Stimulated activated naive CD8-positive, alpha-beta T cell treated with anti-CD3 and anti-CD28 coated beads, Interleukin-15, Interleukin-2, amounts not matched to agents 100 U/mL and 50 U/mL, for 24 hours (primary cell): Measurements from ENCODE around the gene MCF2L.

Experiments used
- ATAC-seq: fragments of 150-1000 bp; cut with Tn5 transposase; one replicate; pipeline ENCODE4 v1.10.0; 2021
- DNase-seq: peaks from one replicate; pipeline ENCODE4 v3.0.0; 2021

The MCF2L gene

GRCh38 chr13:113033054-113033850 lies 64.2 kb downstream of the MCF2L start:
- DNase-seq, result no peak
- no peak for ATAC-seq

GRCh38 chr13:113034451-113035212 lies 65.6 kb downstream of the MCF2L start:
- no peak for DNase-seq
- no peak for ATAC-seq

GRCh38 chr13:113035213-113035800 lies 66.3 kb downstream of the MCF2L start:
- DNase-seq, result no peak
- no peak for ATAC-seq

- no peak for DNase-seq
Measured at GRCh38 chr13:113036401-113036800, 67.4 kb downstream of the MCF2L start.

GRCh38 chr13:113040031-113040430 lies 71.0 kb downstream of the MCF2L start:
- DNase-seq, result no peak
- ATAC-seq, result no peak

More at GRCh38 chr13:113036401-113036800, 67.4 kb downstream of the MCF2L start:
- no peak for ATAC-seq

- DNase-seq (no peak), ATAC-seq (no peak)
Measured at GRCh38 chr13:113040597-113041292, 71.7 kb downstream of the MCF2L start.

- DNase-seq, result no peak
- no peak for ATAC-seq
Measured at GRCh38 chr13:113041293-113041690, 72.3 kb downstream of the MCF2L start.

GRCh38 chr13:113041896-113042295 lies 72.9 kb downstream of the MCF2L start:
- ATAC-seq, result no peak

GRCh38 chr13:113042456-113042855 lies 73.4 kb downstream of the MCF2L start:
- no peak for DNase-seq

More at GRCh38 chr13:113041896-113042295, 72.9 kb downstream of the MCF2L start:
- no peak for DNase-seq

GRCh38 chr13:113043001-113043630 lies 74.1 kb downstream of the MCF2L start:
- ATAC-seq (no peak), DNase-seq (no peak)

More at GRCh38 chr13:113042456-113042855, 73.4 kb downstream of the MCF2L start:
- ATAC-seq, result no peak

- ATAC-seq (no peak), DNase-seq (no peak)
Measured at GRCh38 chr13:113043931-113044330, 74.9 kb downstream of the MCF2L start.

GRCh38 chr13:113044391-113045114 lies 75.5 kb downstream of the MCF2L start:
- no peak for DNase-seq

GRCh38 chr13:113045251-113046127 lies 76.5 kb downstream of the MCF2L start:
- DNase-seq (no peak), ATAC-seq (no peak)

More at GRCh38 chr13:113044391-113045114, 75.5 kb downstream of the MCF2L start:
- no peak for ATAC-seq

- ATAC-seq (no peak), DNase-seq (no peak)
Measured at GRCh38 chr13:113046128-113046882, 77.3 kb downstream of the MCF2L start.

GRCh38 chr13:113046883-113047244 lies 77.8 kb downstream of the MCF2L start:
- ATAC-seq, result no peak

GRCh38 chr13:113047587-113047986 lies 78.6 kb downstream of the MCF2L start:
- ATAC-seq (no peak), DNase-seq (no peak)

More at GRCh38 chr13:113046883-113047244, 77.8 kb downstream of the MCF2L start:
- DNase-seq, result no peak

- no peak for ATAC-seq
- DNase-seq, result no peak
Measured at GRCh38 chr13:113048766-113049165, 79.8 kb downstream of the MCF2L start.

GRCh38 chr13:113049521-113049941 lies 80.5 kb downstream of the MCF2L start:
- ATAC-seq, result no peak
- no peak for DNase-seq

- ATAC-seq, result no peak
- DNase-seq, result no peak
Measured at GRCh38 chr13:113049981-113050380, 81.0 kb downstream of the MCF2L start.
